K562 (cell line): ENCODE measurements around the gene USP44. TPM values are rescaled to one million over a fixed set of nuclear protein-coding genes. Genes with fewer than 3 reads are reported as not detected.
A peak's percentile ranks its signal among the peaks of the same experiment; 100 is the strongest.

Experiments used
- ATAC-seq: fragments of 200-7000 bp; cut with Tn5 transposase; 3 replicates; pipeline ENCODE4 v1.9.1; 2020; ENCODE audit warnings: moderate library complexity
- BruUV-seq: library from RNA; stranded (reverse); fragments of 400-500 nt; replicated peaks from 2 replicates; lab custom pipeline; 2021; lab: Mats Ljungman, UMichigan
- CTCF ChIA-PET: fragments of 300-600 bp; formaldehyde crosslinking; extraction: SDS; loops from one replicate; lab custom pipeline; 2021; ENCODE audit warnings: low intra/inter-chr PET ratio; lab: Yijun Ruan, JAX
- POLR2A ChIA-PET: fragments of 300-600, 350-650 bp; sonication (Branson Sonifier 250); formaldehyde crosslinking; extraction: SDS; loops from one replicate; lab custom pipeline; 2021; ENCODE audit warnings: antibody characterized with exemption, inconsistent platforms; lab: Yijun Ruan, JAX
- DNase-seq, 4 experiments: peaks; one replicate each; pipeline versions ENCODE4 v3.0.0 to v3.0.0-alpha.2; 2011 to 2018; ENCODE audit warnings: low spot score in 3 of 4, mixed read lengths in 3 of 4; ENCODE audit errors: extremely low read depth in 1 of 4
- FAIRE-seq: peaks from 2 replicates; lab custom pipeline; 2011; peaks lifted over from hg19 to GRCh38; lab: Jason Lieb, UNC
- H2AFZ ChIP-seq: 2 replicates; pipeline ENCODE4 v1.6.0; 2011; ENCODE audit warnings: low read depth, low read length, control low read depth, inconsistent platforms
- H3K27ac ChIP-seq: fragments of 200-600 bp; 3 replicates; pipeline ENCODE4 v1.8.0; 2011; ENCODE audit warnings: low read depth, mild to moderate bottlenecking, control low read depth, inconsistent platforms, low read length, moderate library complexity, mixed read lengths; ENCODE audit errors: extremely low read depth
- H3K27me3 ChIP-seq, 2 experiments: fragments of 300-600 bp in 1 of 2; 2 replicates in 1 of 2; 3 replicates in 1 of 2; pipeline versions ENCODE4 v1.6.0 to v1.8.0; 2011; ENCODE audit warnings: inconsistent platforms in 2 of 2, low read length in 2 of 2, mild to moderate bottlenecking in 1 of 2, mixed read lengths in 1 of 2, moderate library complexity in 1 of 2; ENCODE audit not compliant: control insufficient read depth in 2 of 2, insufficient read depth in 2 of 2
- H3K36me3 ChIP-seq: fragments of 300-600 bp; 3 replicates; pipeline ENCODE4 v1.8.0; 2011; ENCODE audit warnings: mild to moderate bottlenecking, low read length, inconsistent platforms; ENCODE audit not compliant: control insufficient read depth, insufficient read depth
- H3K4me1 ChIP-seq, 2 experiments: fragments of 200-600 bp in 1 of 2; replicated peaks in 1 of 2; 2 replicates in 1 of 2; 3 replicates in 1 of 2; pipeline versions ENCODE4 v1.5.1 to v1.8.0; 2011; ENCODE audit warnings: inconsistent platforms in 2 of 2, low read length in 2 of 2, mild to moderate bottlenecking in 1 of 2, mixed read lengths in 1 of 2, moderate library complexity in 1 of 2; ENCODE audit not compliant: control insufficient read depth in 2 of 2, insufficient read depth in 2 of 2
- H3K4me2 ChIP-seq: 2 replicates; pipeline ENCODE4 v1.6.1; 2011; ENCODE audit warnings: low read length, control low read depth, inconsistent platforms, mixed read lengths; ENCODE audit not compliant: insufficient read depth
- H3K4me3 ChIP-seq: fragments of 200-600 bp; sonication (generic), shearing (Covaris generic); 2 replicates; pipeline ENCODE4 v1.5.1; 2016; ENCODE audit warnings: control low read depth, inconsistent platforms
- H3K79me2 ChIP-seq: fragments of 200-600 bp; 3 replicates; pipeline ENCODE4 v1.8.0; 2011; ENCODE audit warnings: low read length, inconsistent platforms; ENCODE audit not compliant: control insufficient read depth, insufficient read depth
- H3K9ac ChIP-seq, 2 experiments: 2 replicates each; pipeline versions ENCODE4 v1.6.0 to v1.6.1; 2011; ENCODE audit warnings: low read depth in 2 of 2, low read length in 2 of 2, control low read depth in 1 of 2, inconsistent platforms in 1 of 2, mild to moderate bottlenecking in 1 of 2, mixed read lengths in 1 of 2; ENCODE audit not compliant: insufficient read depth in 1 of 2
- H3K9me1 ChIP-seq: one replicate; pipeline ENCODE4 v1.6.0; 2011; ENCODE audit warnings: inconsistent platforms, mild to moderate bottlenecking, low read length, moderate library complexity; ENCODE audit not compliant: control insufficient read depth, insufficient read depth
- H3K9me3 ChIP-seq: replicated peaks from 2 replicates; pipeline ENCODE4 v1.5.1; 2011; ENCODE audit warnings: low read depth, low read length, inconsistent platforms; ENCODE audit not compliant: control insufficient read depth, insufficient read depth
- H4K20me1 ChIP-seq: replicated peaks from 2 replicates; pipeline ENCODE4 v1.6.1; 2011; ENCODE audit warnings: low read length, inconsistent platforms, mixed read lengths; ENCODE audit not compliant: control insufficient read depth, insufficient read depth
- BMI1 ChIP-seq: fragments of 150-350 bp; IDR thresholded peaks from 2 replicates; pipeline ENCODE4 v1.6.1; 2014; ENCODE audit warnings: low read length
- CTCF ChIP-seq, 3 experiments: IDR thresholded peaks in 2 of 3; conservative IDR thresholded peaks in 1 of 3; 2 replicates each; pipeline ENCODE4 v1.5.1; 2011 to 2012; ENCODE audit warnings: low read length in 3 of 3, mild to moderate bottlenecking in 3 of 3, control low read depth in 2 of 3, improper control_type of control experiment in 1 of 3, inconsistent platforms in 1 of 3, low read depth in 1 of 3, mixed read lengths in 1 of 3, moderate library complexity in 1 of 3; ENCODE audit not compliant: insufficient read depth in 2 of 3
- RAD21 ChIP-seq, 2 experiments: fragments of 250-450 bp in 1 of 2; fragments of 450-650 bp in 1 of 2; sonication (Bioruptor Pico) in 1 of 2; formaldehyde crosslinking in 1 of 2; IDR thresholded peaks in 1 of 2; conservative IDR thresholded peaks in 1 of 2; 2 replicates each; pipeline versions ENCODE4 v1.4.0 to v1.8.0; 2020 to 2022; ENCODE audit warnings: mild to moderate bottlenecking in 2 of 2, moderate library complexity in 1 of 2
- ZFP36 ChIP-seq: fragments of 150-350 bp; IDR thresholded peaks from 2 replicates; pipeline ENCODE4 v1.6.1; 2018; ENCODE audit warnings: low read length, low read depth; ENCODE audit not compliant: partially characterized antibody
- whole genome bisulfite sequencing: fragments of 100-300 bp; shearing (Covaris generic); methylation state at CpG from one replicate; pipeline ENCODE4 v1.1.6; 2016; ENCODE audit warnings: low coverage, mixed read lengths; ENCODE audit not compliant: insufficient coverage; ENCODE audit errors: missing lambda C conversion rate; 5-methylcytosine and 5-hydroxymethylcytosine counted together
- in situ Hi-C: fragments of 300-500 bp; cut with MboI; formaldehyde crosslinking; loops from 4 replicates; pipeline ENCODE4 v1.15.0; 2018; ENCODE audit warnings: inconsistent platforms, mixed read lengths
- intact Hi-C: fragments of 100-400 bp; cut with micrococcal nuclease; formaldehyde crosslinking; loops from 2 replicates; pipeline ENCODE4 v1.14.2; 2022
- polyA plus RNA-seq, 8 experiments: library from polyadenylated mRNA; depleted of rRNA in 4 of 8; stranded (reverse) in 5 of 8; unstranded in 3 of 8; fragments of >200 nt; fragmentation: Nextera tagmentation in 2 of 8; fragmentation: Illumina TruSeq in 1 of 8; extraction: Ambion mirVana in 2 of 8; extraction: Trizol in 1 of 8; gene quantifications; 2 replicates each; pipeline versions ENCODE4 v1.2.1 to v1.2.3, GENCODE V29; 2011 to 2014; ENCODE audit warnings: inconsistent platforms in 1 of 8, missing spikeins in 1 of 8
- total RNA-seq, 7 experiments: library from RNA; depleted of rRNA in 6 of 7; stranded (reverse); fragments of >200 nt in 6 of 7; fragmentation: Illumina TruSeq in 2 of 7; extraction: Trizol in 2 of 7; gene quantifications; 2 replicates each; pipeline versions ENCODE4 v1.2.1 to v1.2.3, GENCODE V29; 2011 to 2021; ENCODE audit warnings: low replicate concordance in 1 of 7

Gene USP44
- total and polyA plus RNA-seq, 9 of the 15 experiments (the other 6 are each of a cell fraction or from before 2014, with no cell fraction given) = 2.1 to 5.7 (median 2.8) TPM

- peaks cover 0 to 4% of the 10 kb centered on the region in 2 experiments; a peak in 3 of 5 replicates for H3K27me3 ChIP-seq
- ChIA-PET CTCF (no interaction called here), POLR2A (no interaction called here)
- TF ChIP-seq RAD21 (CRISPR knock-in tag; conservative IDR thresholded peaks at IDR 0.05 in 1 of 2, IDR thresholded peaks at IDR 0.05 in 1 of 2) (peak in 1 of 2 experiments; percentile 20; a peak in 1 of 4 replicates), BMI1 (no peak), ZFP36 (no peak), CTCF (IDR thresholded peaks at IDR 0.05 in 2 of 3, conservative IDR thresholded peaks at IDR 0.05 in 1 of 3; ENCODE audit: insufficient read depth in 2 of 3, low read depth in 1 of 3, low read length in 3 of 3) (0 out of 6 replicates have a peak, but pooled peaks of 1 of the 3 experiments have one; percentile 15)
- no peaks in the 10 kb centered on the region for H3K79me2 ChIP-seq
- no peaks in the 10 kb centered on the region for H4K20me1 ChIP-seq
- H2AFZ ChIP-seq = no peak overlapping the region
- ATAC-seq (peak; percentile 77), DNase-seq (peak in 2 of 4 experiments; percentile 10 to 20), FAIRE-seq (peak; percentile 19)
- H3K36me3 ChIP-seq = no peaks in the 10 kb centered on the region
- no peaks in the 10 kb centered on the region for H3K9me3 ChIP-seq
- BruUV-seq = no TSS peak
- no peak overlapping the region for H3K4me3 ChIP-seq
- H3K4me1 ChIP-seq = no peaks in the 10 kb centered on the region; a peak in 1 of 5 replicates
- in situ Hi-C loops = no loop called here
- no peak overlapping the region for H3K9ac ChIP-seq
- no peaks in the 10 kb centered on the region for H3K9me1 ChIP-seq
- 2% methylated on average over 2 of the region's 2 CpGs for WGBS
- H3K4me2 ChIP-seq = 0 out of 2 replicates have a peak overlapping the region, but pooled peaks have one; percentile 27
- intact Hi-C loops = loop anchor here (2.0 kb wide), 1 partner anchor 415 kb away; no protein-coding TSS in a partner anchor
- no peak overlapping the region for H3K27ac ChIP-seq
Observed at GRCh38 chr12:95583933-95584332, 32.7 kb upstream of the USP44 start.
